Gastroesophageal sphincter (tissue), 3 donors: Measurements from ENCODE around the gene YOD1.

Source experiments
- CTCF ChIP-seq, 4 experiments: fragments of 200-600 bp in 2 of 4; fragments of 450-650 bp in 2 of 4; sonication (generic) in 1 of 4; IDR thresholded peaks; one replicate each; pipeline ENCODE4 v1.5.1; 2017 to 2019; ENCODE audit warnings: antibody characterized with exemption in 4 of 4, mild to moderate bottlenecking in 2 of 4, moderate library complexity in 2 of 4
- EP300 ChIP-seq: sonication (generic); formaldehyde crosslinking; IDR thresholded peaks from one replicate; pipeline ENCODE4 v1.6.1; 2017; ENCODE audit warnings: antibody characterized with exemption, mild to moderate bottlenecking
- POLR2A ChIP-seq, 2 donors: fragments of 450-650 bp; IDR thresholded peaks; one replicate each; pipeline ENCODE4 v1.6.1; 2017; ENCODE audit warnings: antibody characterized with exemption in 2 of 2, mild to moderate bottlenecking in 2 of 2, moderate library complexity in 1 of 2
- POLR2AphosphoS5 ChIP-seq: sonication (generic); formaldehyde crosslinking; IDR thresholded peaks from one replicate; pipeline ENCODE4 v1.6.1; 2017; ENCODE audit warnings: antibody characterized with exemption

GRCh38 chr1:207081088-207081487 lies 30.1 kb upstream of the YOD1 start:
- TF ChIP-seq CTCF (IDR thresholded peaks at IDR 0.05): no peak
- TF ChIP-seq POLR2A (IDR thresholded peaks at IDR 0.05): no peak
- TF ChIP-seq POLR2AphosphoS5: no peak
- TF ChIP-seq EP300: no peak
